ENCODE data around the gene ZEB1.
"Not testable (repeated sequence)": the region's sequence is repeated elsewhere in the genome, so short reads cannot be mapped to it uniquely, and the experiment has no call there.

ZEB1 gene

GRCh38 chr10:31422634-31423033 lies 103.6 kb downstream of the ZEB1 start:
- no peak for DNase-seq (ENCODE audit: low read depth, low spot score)

- DNase-seq (ENCODE audit: low read depth, low spot score): no peak
Observed at GRCh38 chr10:31424473-31424872, 105.5 kb downstream of the ZEB1 start.

GRCh38 chr10:31426401-31426800 lies 107.4 kb downstream of the ZEB1 start:
- peak; percentile 63 for DNase-seq (ENCODE audit: low read depth, low spot score)

DNA sequence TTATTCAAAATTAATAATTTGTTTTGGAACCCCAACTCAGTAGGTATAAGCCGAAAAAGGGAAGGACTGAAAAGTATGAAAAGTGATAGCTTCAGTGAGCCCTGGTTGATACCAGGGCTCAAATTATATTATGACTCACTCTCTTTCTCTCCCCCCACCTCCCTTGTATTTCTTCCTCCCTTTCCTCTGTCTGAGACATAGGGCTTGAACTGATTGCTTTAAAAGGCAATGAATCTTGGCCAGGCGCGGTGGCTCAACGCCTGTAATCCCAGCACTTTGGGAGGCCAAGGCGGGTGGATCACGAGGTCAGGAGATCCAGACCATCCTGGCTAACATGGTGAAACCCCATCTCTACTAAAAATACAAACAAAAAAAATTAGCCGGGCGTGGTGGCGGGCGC lies 108.3 kb downstream of the ZEB1 start:
- DNase-seq (ENCODE audit: low read depth, low spot score): not testable (repeated sequence)

DNA sequence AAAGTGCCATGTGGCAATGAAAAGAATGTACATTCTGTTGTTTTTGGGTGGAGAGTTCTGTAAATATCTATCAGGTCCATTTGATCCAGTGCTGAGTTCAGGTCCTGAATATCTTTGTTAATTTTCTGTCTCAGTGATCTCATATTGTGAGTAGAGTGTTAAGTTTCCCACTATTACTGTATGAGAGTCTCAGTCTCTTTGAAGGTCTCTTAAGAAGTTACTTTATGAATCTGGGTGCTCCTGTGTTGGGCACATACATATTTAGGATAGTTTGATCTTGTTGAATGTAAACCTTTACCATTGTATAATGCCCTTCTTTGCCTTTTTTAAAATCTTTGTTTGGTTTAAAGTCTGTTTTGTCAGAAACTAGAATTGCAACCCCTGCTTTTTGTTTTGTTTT lies 109.5 kb downstream of the ZEB1 start:
- not testable (repeated sequence) for DNase-seq (ENCODE audit: low read depth, low spot score)

GRCh38 chr10:31431021-31431420 lies 112.0 kb downstream of the ZEB1 start:
- no peak for DNase-seq (ENCODE audit: low read depth, low spot score)

- no peak for DNase-seq (ENCODE audit: low read depth, low spot score)
Observed at GRCh38 chr10:31437959-31438358, 118.9 kb downstream of the ZEB1 start.

- DNase-seq (ENCODE audit: low read depth, low spot score): no peak
Observed at GRCh38 chr10:31451766-31452165, 132.8 kb downstream of the ZEB1 start.

DNA sequence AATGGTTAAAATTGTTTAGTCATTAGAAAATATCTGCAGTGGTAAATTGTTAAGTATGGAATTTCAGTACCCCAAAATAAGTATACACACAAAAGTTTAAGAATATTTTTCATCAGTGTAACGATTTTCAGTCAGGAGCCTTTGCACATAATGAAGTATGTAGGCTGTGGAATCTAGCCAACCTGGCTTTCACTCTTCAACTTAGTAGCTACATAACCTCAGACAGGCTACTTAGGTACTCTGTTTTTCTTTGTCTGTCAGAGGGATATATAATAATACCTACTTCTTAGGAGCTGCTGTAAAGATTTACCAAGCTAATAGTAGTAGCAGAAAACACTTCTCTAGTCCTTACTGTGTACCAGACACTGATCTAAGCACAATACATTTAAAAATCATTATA lies 137.5 kb downstream of the ZEB1 start:
- peak; percentile 24 for DNase-seq (ENCODE audit: low read depth, low spot score)

DNA sequence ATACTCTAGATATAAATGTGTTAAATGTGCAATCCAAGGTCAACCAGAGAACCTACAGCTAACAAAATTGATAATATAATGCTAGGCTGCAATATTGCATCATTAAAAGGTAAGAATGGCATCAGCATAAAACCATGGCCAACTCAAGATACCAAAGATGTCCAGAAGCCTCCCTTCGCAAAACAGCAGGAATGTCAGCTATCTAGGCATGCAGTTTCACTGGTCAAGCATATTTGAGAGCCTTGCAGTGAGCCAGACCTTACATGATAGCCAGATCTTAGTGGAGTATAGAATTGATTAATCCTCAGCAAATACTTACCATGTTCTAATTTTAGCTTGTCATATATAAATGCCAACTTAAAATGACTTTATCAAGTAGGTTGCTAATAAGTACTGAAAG lies 138.8 kb downstream of the ZEB1 start:
- DNase-seq (ENCODE audit: low read depth, low spot score): no peak

- DNase-seq (ENCODE audit: low read depth, low spot score): no peak
Observed at GRCh38 chr10:31458974-31459373, 140.0 kb downstream of the ZEB1 start.

DNA sequence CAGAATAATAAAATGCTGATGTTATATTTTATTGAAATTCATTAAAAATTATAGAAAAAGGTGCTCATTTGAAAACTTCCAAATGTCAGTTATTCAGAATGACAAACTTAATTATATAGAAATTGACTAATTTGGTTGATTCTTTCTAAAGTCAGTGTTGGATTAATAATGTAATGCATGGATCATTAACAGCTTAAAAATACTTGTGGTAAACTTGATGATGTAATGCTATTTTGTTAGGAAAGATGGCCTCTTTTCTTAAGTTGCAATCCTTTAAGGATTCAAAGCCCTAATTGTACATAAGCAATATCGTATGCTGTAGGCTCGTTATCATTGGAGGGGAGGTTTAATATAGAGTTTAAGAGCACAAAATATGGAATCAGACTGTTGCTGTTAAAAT lies 141.2 kb downstream of the ZEB1 start:
- DNase-seq (ENCODE audit: low read depth, low spot score): no peak

DNA sequence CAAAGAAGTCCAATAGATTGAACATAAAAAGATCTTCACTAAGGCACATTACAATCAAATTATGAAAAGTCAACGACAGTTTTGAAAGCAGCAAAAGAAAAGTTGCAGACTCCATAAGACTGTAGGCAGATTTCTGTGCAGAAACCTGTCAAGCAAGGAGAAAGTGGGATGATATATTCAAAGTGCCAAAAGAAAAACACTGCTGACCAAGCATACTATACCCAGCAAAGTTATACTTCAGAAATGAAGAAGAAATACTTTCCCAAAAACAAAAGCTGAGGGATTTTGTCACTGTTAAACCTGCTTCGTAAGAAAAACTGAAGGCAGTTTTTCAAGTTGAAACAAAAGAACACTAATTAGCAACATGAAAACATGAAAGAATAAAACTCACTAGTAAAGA lies 145.5 kb downstream of the ZEB1 start:
- DNase-seq (ENCODE audit: low read depth, low spot score): no peak

- no peak for DNase-seq (ENCODE audit: low read depth, low spot score)
Observed at GRCh38 chr10:31466313-31466712, 147.3 kb downstream of the ZEB1 start.

- DNase-seq (ENCODE audit: low read depth, low spot score): no peak
Observed at GRCh38 chr10:31467791-31468535, 148.9 kb downstream of the ZEB1 start.

DNA sequence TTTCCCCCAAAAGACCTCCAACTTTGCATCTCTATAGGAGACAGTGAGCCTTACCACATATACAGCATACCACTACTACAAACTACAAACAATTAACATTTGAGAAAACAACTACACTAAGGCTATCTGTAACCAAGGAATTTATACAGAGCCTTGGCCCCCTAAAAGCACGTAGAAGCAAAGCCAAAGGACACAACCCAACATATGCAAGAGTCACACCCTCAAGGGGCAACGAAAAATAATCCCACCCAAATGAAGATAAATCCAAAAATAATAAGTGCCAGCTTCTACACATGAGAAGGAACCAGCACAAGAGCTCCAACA lies 149.5 kb downstream of the ZEB1 start:
- no peak for DNase-seq (ENCODE audit: low read depth, low spot score)

DNA sequence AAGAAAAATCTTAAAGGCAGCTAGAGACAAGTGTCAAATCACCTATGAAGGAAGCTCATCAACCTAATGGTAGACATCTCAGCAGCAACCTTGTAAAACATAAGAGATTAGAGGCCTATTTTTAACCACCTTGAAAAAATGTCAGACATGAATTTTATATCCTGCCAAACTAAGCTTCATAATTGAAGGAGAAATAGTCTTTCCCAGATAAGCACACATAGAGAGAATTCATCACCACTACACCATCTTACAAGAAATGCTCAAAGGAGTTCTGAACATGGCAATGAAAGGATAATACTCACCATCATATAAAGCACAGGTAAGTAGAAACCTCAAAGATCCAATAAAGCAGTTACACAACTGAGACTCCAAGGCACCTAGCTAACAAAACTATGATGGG lies 156.5 kb downstream of the ZEB1 start:
- DNase-seq (ENCODE audit: low read depth, low spot score): no peak

- DNase-seq (ENCODE audit: low read depth, low spot score): no peak
Observed at GRCh38 chr10:31476088-31476487, 157.1 kb downstream of the ZEB1 start.

DNA sequence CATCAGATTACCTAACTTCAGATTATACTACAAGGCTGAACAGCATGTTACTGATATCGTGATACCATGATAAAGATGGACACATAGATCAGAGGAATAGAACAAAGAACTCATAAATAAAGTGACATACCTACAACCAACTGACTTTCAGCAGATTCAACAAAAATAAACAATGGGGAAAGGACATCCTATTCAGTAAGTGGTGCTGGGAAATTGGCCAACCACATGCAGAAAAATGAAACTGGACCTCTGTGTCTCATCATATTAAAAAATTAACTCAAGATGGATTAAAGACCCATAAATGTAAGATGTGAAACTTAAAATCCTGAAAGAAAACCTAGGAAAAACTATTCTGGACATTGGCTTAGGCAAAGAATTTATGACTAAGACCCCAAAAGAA lies 158.6 kb downstream of the ZEB1 start:
- no peak for DNase-seq (ENCODE audit: low read depth, low spot score)

DNA sequence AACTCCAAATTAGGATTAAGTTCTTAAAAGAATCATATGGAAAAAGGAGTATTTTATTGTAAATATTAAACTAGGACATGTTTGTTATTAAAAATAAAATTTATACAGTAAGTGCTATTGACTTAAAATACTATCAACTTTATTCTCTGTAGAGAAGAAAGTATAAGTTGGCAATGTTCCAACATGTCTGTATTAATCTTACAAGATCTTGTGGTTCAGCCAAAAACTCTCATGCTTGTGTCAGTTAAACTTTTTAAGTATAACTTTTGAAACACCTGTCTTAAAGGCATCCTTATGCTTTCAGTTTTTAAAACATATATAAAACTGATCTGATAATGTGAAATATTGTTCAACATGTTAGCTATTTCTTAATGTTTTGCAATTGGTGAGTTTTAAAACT lies 160.7 kb downstream of the ZEB1 start:
- DNase-seq (ENCODE audit: low read depth, low spot score): no peak

GRCh38 chr10:31483546-31483945 lies 164.5 kb downstream of the ZEB1 start:
- no peak for DNase-seq (ENCODE audit: low read depth, low spot score)

DNA sequence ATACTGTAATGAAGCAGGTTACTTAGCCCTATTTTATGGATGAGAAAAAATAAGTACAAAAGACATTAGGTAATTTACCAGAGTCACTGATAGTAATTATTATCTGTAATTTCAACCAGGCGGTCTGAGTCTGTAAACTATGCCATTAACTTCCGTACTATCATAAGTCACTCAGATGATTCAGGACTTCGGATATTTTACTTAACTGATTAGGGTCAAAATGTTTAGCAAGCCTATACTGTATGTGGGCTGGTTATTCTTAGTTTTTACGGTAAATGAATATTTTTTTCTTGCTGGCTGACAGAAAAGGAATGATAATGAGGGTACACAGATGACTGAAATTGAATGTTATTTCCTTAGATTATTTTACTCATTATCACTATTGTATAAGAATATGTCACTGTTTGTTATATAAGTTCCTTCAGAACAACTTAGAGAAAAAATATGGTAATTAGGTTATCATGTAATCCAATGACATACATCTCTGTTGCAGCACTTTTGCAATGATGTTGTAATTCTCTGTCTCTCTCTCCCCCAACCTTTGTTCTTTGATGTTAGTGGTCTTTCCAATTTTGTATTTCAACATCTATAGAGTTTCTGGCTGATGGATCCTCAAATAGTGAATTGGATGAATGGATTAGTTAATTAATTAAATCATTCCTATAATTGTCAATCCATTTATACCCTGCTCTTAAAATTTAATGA lies 165.6 kb downstream of the ZEB1 start:
- no peak for DNase-seq (ENCODE audit: low read depth, low spot score)

DNA sequence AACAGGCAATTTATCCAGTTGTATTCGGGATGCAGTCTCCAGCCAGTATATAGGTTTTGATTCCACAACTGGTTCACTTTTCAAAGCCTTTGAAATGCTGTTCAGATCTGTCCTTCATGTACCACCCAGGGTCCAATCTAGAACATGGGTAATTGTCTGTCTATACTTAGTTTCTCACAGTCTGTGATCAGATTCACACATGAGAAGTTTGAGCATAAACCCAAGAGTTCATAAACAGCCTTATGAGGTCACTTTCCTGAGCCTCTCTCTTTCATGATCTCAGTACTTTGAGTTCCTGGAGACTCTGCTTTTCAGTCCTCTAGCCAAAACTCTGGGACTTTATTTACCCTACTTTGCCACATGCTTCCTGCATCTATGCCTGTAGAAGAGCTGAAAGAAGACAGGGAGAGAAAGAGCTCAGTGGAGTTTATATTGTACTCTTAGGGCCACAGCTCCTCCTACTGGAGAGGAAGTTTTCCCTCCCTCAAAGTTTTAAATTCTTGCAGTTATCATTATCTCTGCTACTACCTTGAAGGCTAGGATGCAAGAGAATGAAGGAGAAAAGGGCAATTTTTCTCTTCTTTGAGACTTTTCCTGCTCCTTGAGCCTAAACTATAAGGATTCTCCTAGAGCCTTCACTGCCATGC lies 172.0 kb downstream of the ZEB1 start:
- DNase-seq (ENCODE audit: low read depth, low spot score): peak; percentile 56
